Transverse colon (tissue), 4 donors: ENCODE results near the gene PLCB1. TPM values are rescaled to one million over a fixed set of nuclear protein-coding genes. Genes with fewer than 3 reads are reported as not detected.
"Not testable (repeated sequence)": the region's sequence is repeated elsewhere in the genome, so short reads cannot be mapped to it uniquely, and the experiment has no call there.

Experiments
- DNase-seq: peaks from one replicate; pipeline ENCODE4 v3.0.0-alpha.2; 2019
- H3K27ac ChIP-seq, 4 donors: fragments of 200-600 bp; sonication (generic); 2 replicates each; pipeline ENCODE4 v1.5.1; 2016 to 2018; ENCODE audit warnings: inconsistent platforms in 4 of 4
- H3K27me3 ChIP-seq: fragments of 200-600 bp; sonication (generic); 2 replicates; pipeline ENCODE4 v1.5.1; 2017; ENCODE audit warnings: inconsistent platforms
- H3K36me3 ChIP-seq, 4 donors: fragments of 200-600 bp; sonication (generic); 2 replicates each; pipeline ENCODE4 v1.5.1; 2017 to 2019; ENCODE audit warnings: inconsistent platforms in 4 of 4
- H3K4me1 ChIP-seq, 4 donors: fragments of 200-600 bp; sonication (generic); 2 replicates each; pipeline ENCODE4 v1.5.1; 2017 to 2020; ENCODE audit warnings: inconsistent platforms in 4 of 4
- H3K4me3 ChIP-seq, 4 donors: fragments of 200-600 bp; sonication (generic); 1 replicate in 1 of 4; 2 replicates in 3 of 4; pipeline versions ENCODE4 v1.5.1 to v1.6.1; 2017 to 2019; ENCODE audit warnings: inconsistent platforms in 4 of 4
- H3K9me3 ChIP-seq, 2 donors: fragments of 200-600 bp; sonication (generic); 2 replicates each; pipeline ENCODE4 v1.5.1; 2017 to 2019; ENCODE audit warnings: inconsistent platforms in 2 of 2
- EP300 ChIP-seq: sonication (generic); formaldehyde crosslinking; IDR thresholded peaks from one replicate; pipeline ENCODE4 v1.6.1; 2017; ENCODE audit warnings: antibody characterized with exemption, low read depth
- POLR2A ChIP-seq: fragments of 450-650 bp; IDR thresholded peaks from one replicate; pipeline ENCODE4 v1.6.1; 2016; ENCODE audit warnings: antibody characterized with exemption, mild to moderate bottlenecking, moderate library complexity
- POLR2AphosphoS5 ChIP-seq, 3 donors: sonication (generic); formaldehyde crosslinking; IDR thresholded peaks; one replicate each; pipeline ENCODE4 v1.6.1; 2016; ENCODE audit warnings: antibody characterized with exemption in 3 of 3
- WGBS, 2 donors: methylation state at CpG; one replicate each; pipeline ENCODE4 v1.1.5; 2018; ENCODE audit warnings: low coverage in 1 of 2; 5-methylcytosine and 5-hydroxymethylcytosine counted together
- in situ Hi-C, 4 donors: fragments of 200-750 bp; cut with MboI; loops; one replicate each; pipeline versions ENCODE4 v1.15.0 to v1.15.1; 2017; ENCODE audit warnings: low sequenced_read_pairs in 3 of 4, low pct_ligation_motif_present in 1 of 4, low pct_unique_long_range_greater_than_20kb in 1 of 4
- intact Hi-C: fragments of 100-400 bp; cut with DNase I; formaldehyde crosslinking; loops from one replicate; pipeline ENCODE4 v1.15.1; 2023; ENCODE audit warnings: low total_unique reads
- total RNA-seq, 4 donors: library from RNA; depleted of rRNA; stranded (reverse); fragments of >200 nt; gene quantifications; one replicate each; pipeline ENCODE4 v1.1.0, GENCODE V29; 2016
- TF ChIP-seq, protein P1 (sequence below), 5 experiments: fragments of 200-600 bp in 3 of 5; fragments of 450-650 bp in 2 of 5; sonication (generic) in 3 of 5; IDR thresholded peaks; 1 replicate in 2 of 5; 2 replicates in 3 of 5; pipeline ENCODE4 v1.5.1; 2016 to 2017; ENCODE audit warnings: antibody characterized with exemption in 5 of 5, inconsistent platforms in 3 of 5, mild to moderate bottlenecking in 2 of 5, moderate library complexity in 1 of 5

Gene PLCB1
- total RNA-seq, 4 donors from 2014 or later = 13.1 to 18.6 (median 15.8) TPM

DNA sequence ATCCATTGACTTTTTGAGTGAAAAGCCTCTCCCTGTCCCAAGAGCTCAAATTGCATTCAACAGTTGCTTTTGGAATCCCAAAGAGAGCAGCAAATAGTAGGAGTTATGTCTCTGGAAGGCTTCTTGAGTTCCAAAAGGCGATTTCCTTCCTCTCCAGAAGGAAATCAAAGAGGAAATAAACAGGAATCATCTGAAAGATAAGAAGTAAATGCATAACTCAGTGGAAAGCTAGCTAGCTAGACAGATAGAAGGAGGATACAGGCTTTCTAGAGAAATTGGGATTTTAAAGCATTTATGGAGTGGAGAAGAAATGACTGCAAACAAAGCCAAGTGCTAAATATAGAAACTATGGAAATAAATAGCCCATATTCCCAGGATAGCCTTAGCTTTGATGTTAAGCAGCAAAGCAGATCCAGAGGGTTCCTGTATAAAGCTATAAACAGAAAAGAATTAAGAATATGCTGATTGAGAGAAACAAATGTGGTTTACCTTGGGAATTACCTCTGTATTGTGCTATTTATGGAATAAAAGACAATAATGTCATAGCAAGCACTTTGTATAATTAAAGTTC lies 214.7 kb downstream of the PLCB1 start:
- H3K27me3 ChIP-seq = no peaks in the 10 kb centered on the region
- H3K36me3 ChIP-seq = no peaks in the 10 kb centered on the region
- peaks cover 0 to 30% (median 3%) of the 10 kb centered on the region in 4 donors for H3K4me1 ChIP-seq
- H3K27ac ChIP-seq = no peak overlapping the region
- intact Hi-C loops = no loop called here
- WGBS, 2 donors = 69 to 100% methylated on average over 1 of the region's 1 CpG
- TF ChIP-seq EP300 = no peak
- TF ChIP-seq POLR2A = no peak
- no peak for TF ChIP-seq POLR2AphosphoS5 (IDR thresholded peaks at IDR 0.05)
- TF ChIP-seq, protein P1, sequence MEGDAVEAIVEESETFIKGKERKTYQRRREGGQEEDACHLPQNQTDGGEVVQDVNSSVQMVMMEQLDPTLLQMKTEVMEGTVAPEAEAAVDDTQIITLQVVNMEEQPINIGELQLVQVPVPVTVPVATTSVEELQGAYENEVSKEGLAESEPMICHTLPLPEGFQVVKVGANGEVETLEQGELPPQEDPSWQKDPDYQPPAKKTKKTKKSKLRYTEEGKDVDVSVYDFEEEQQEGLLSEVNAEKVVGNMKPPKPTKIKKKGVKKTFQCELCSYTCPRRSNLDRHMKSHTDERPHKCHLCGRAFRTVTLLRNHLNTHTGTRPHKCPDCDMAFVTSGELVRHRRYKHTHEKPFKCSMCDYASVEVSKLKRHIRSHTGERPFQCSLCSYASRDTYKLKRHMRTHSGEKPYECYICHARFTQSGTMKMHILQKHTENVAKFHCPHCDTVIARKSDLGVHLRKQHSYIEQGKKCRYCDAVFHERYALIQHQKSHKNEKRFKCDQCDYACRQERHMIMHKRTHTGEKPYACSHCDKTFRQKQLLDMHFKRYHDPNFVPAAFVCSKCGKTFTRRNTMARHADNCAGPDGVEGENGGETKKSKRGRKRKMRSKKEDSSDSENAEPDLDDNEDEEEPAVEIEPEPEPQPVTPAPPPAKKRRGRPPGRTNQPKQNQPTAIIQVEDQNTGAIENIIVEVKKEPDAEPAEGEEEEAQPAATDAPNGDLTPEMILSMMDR (IDR thresholded peaks at IDR 0.05) = no peak
- DNase-seq = no peak
- H3K9me3 ChIP-seq = no peaks in the 10 kb centered on the region
- no peak overlapping the region for H3K4me3 ChIP-seq
- in situ Hi-C loops = no loop called here

DNA sequence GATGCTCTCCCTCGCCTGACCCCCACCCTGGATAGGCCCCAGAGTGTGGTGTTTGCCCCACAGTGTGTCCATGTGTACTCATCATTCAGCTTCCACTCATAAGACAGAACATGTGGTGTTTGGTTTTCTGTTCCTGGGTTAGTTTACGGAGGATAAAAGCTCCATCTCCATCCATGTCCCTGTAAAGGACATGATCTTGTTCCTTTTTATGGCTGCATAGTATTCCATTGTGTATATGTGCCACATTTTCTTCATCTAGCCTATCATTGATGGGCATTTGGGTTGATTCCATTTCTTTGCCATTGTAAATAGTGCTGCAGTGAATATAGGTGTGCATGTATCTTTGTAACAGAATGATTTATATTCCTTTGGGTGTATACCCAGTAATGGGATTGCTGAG lies 218.2 kb downstream of the PLCB1 start:
- 85 to 100% methylated on average over 1 to 2 of the region's 2 CpGs for WGBS, 2 donors
- H3K4me3 ChIP-seq, H3K27ac ChIP-seq, DNase-seq, H3K36me3 ChIP-seq, in situ Hi-C loops, H3K9me3 ChIP-seq, H3K27me3 ChIP-seq, intact Hi-C loops: not testable (repeated sequence)
- peaks cover 0 to 17% (median 3%) of the 10 kb centered on the region in 4 donors for H3K4me1 ChIP-seq

DNA sequence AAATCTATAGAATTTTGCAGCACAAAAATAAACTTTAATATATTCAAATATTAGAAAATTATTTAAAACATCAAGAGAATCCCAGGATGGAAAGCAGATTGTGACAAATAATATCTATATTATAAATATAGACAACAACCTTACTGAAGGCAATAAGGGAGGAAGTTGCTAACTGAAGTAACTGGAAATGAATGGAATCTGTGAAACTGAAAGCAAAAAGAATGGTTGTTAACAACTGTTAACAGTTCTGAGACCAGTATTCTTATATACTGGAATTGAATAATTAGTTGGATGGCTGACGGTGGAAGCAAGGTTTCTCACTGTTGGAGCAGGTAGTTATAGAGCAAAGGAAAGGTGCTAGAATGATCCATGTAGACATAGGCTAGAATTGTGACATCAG lies 220.4 kb downstream of the PLCB1 start:
- WGBS, 2 donors = 68 to 77% methylated on average over 1 of the region's 1 CpG

DNA sequence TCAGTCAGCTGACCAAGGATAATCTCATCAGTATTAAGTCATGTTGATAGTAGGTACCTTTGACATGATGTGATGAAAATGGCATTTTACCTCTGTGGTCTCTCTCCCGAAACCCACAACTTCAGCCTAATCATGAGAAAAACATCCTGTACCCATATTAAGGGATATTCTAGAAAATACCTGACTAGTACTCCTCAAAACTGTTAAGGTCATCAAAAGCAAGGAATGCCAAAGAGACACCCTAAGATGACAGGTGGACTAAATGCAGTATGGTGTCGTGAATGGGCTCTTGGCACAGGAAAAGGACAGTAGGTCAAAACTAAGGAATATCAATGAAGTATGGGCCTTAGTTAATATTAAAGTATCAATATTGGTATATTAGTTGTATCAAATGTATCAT lies 221.4 kb downstream of the PLCB1 start:
- DNase-seq = no peak
- TF ChIP-seq, protein P1 (IDR thresholded peaks at IDR 0.05) = no peak
- TF ChIP-seq POLR2AphosphoS5 (IDR thresholded peaks at IDR 0.05) (no peak), POLR2A (no peak), EP300 (no peak)
- H3K36me3 ChIP-seq = no peaks in the 10 kb centered on the region
- peaks cover 0 to 13% (median 0%) of the 10 kb centered on the region in 4 donors for H3K4me1 ChIP-seq
- in situ Hi-C loops = no loop called here
- no peak overlapping the region for H3K4me3 ChIP-seq
- 90 to 92% methylated on average over 2 of the region's 2 CpGs for WGBS, 2 donors
- no peaks in the 10 kb centered on the region for H3K9me3 ChIP-seq
- intact Hi-C loops = no loop called here
- no peak overlapping the region for H3K27ac ChIP-seq
- H3K27me3 ChIP-seq = no peaks in the 10 kb centered on the region

More for the DNA sequence above, 220.4 kb downstream of the PLCB1 start:
- intact Hi-C loops (no loop called here), in situ Hi-C loops (no loop called here)
- Histone ChIP-seq H3K36me3 (no peaks in the 10 kb centered on the region), H3K27ac (no peak overlapping the region), H3K4me3 (no peak overlapping the region), H3K9me3 (no peaks in the 10 kb centered on the region), H3K27me3 (no peaks in the 10 kb centered on the region), H3K4me1 (peaks cover 0 to 8% (median 0%) of the 10 kb centered on the region in 4 donors)
- no peak for DNase-seq
- TF ChIP-seq, protein P1 (IDR thresholded peaks at IDR 0.05) = no peak
- TF ChIP-seq POLR2A (no peak), POLR2AphosphoS5 (IDR thresholded peaks at IDR 0.05) (no peak), EP300 (no peak)

DNA sequence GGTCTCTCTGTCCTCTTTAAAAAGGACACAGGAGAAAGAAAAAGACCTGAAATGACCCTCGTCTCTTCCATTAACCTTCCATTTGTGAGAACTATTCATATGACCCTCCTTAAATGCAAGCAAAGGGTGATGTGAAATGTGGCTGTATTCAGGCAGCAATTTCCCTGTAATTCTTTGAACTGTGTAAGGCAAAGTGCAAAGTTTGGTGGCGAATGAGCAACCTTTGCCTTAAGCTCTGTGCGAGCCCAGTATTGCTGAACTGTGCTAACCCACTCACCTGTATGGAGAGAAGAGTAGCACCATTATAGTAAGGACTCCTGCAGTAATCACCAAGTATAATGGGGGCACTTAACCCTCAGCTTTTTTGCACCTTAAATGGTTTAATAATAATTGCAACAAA lies 223.4 kb downstream of the PLCB1 start:
- H3K9me3 ChIP-seq = no peaks in the 10 kb centered on the region
- 51 to 60% methylated on average over 1 to 3 of the region's 3 CpGs for WGBS, 2 donors
- H3K36me3 ChIP-seq = no peaks in the 10 kb centered on the region
- no peaks in the 10 kb centered on the region for H3K27me3 ChIP-seq
- H3K27ac ChIP-seq = no peak overlapping the region
- DNase-seq = no peak
- H3K4me1 ChIP-seq = peaks cover 0 to 13% (median 0%) of the 10 kb centered on the region in 4 donors
- TF ChIP-seq EP300 (no peak), POLR2AphosphoS5 (IDR thresholded peaks at IDR 0.05) (no peak), POLR2A (no peak)
- TF ChIP-seq, protein P1 (IDR thresholded peaks at IDR 0.05) = no peak
- intact Hi-C loops (no loop called here), in situ Hi-C loops (no loop called here)
- no peak overlapping the region for H3K4me3 ChIP-seq
